ENCODE data around the gene HIGD1C. TPM values are rescaled to one million over a fixed set of nuclear protein-coding genes. Genes with fewer than 3 reads are reported as not detected.

Gene HIGD1C
- total RNA-seq, 1 experiment from 2014 or later = not detected

GRCh38 chr12:50981319-50982239 is 29.2 kb downstream of the HIGD1C start (continued):
- no peak for TF ChIP-seq ZNF532 (CRISPR knock-in tag; IDR thresholded peaks at IDR 0.05; ENCODE audit: borderline replicate concordance)
- no peak for TF ChIP-seq ATF1 (CRISPR knock-in tag; IDR thresholded peaks at IDR 0.05)
- TF ChIP-seq FOXJ3 (CRISPR knock-in tag; IDR thresholded peaks at IDR 0.05; ENCODE audit: borderline replicate concordance) = no peak
- TF ChIP-seq RORB (CRISPR knock-in tag; IDR thresholded peaks at IDR 0.05) = no peak
- TF ChIP-seq ZBTB43 (CRISPR knock-in tag; IDR thresholded peaks at IDR 0.05) = no peak

GRCh38 chr12:50984586-50985298 is 32.4 kb downstream of the HIGD1C start:
- POLR2A ChIA-PET = interaction anchor here (0.6 kb wide), 1 partner anchor 188 kb away, joined by 3 read pairs; no protein-coding TSS in a partner anchor
- no peak overlapping the region for H3K4me3 Mint-ChIP-seq
- peaks cover 9% of the 10 kb centered on the region for H3K4me1 Mint-ChIP-seq
- no peaks in the 10 kb centered on the region for H3K9me3 Mint-ChIP-seq
- peaks cover 12% of the 10 kb centered on the region for H3K36me3 Mint-ChIP-seq
- H3K27ac Mint-ChIP-seq = no peak overlapping the region; the same call in 1 of the 2 replicates
- DNase-seq (ENCODE audit: low spot score) (no peak), ATAC-seq (no peak)
- H3K27me3 Mint-ChIP-seq (ENCODE audit: low read depth) = no peaks in the 10 kb centered on the region
- CTCF ChIA-PET = interaction anchor here (1.0 to 5.5 kb wide), 3 partner anchors 43 to 356 kb away, joined by 3 to 70 read pairs (median 55); partner anchors contain the start of gene SLC11A2
- no peak for TF ChIP-seq ZNF219 (CRISPR knock-in tag; IDR thresholded peaks at IDR 0.05; ENCODE audit: borderline replicate concordance)
- no peak for TF ChIP-seq ATF2 (CRISPR knock-in tag; IDR thresholded peaks at IDR 0.05; ENCODE audit: borderline replicate concordance, low read depth)
- no peak for TF ChIP-seq CBFB (CRISPR knock-in tag; IDR thresholded peaks at IDR 0.05; ENCODE audit: low read depth)
- no peak for TF ChIP-seq ZNF423 (CRISPR knock-in tag; IDR thresholded peaks at IDR 0.05)
- no peak for TF ChIP-seq JUN (CRISPR knock-in tag; IDR thresholded peaks at IDR 0.05)
- TF ChIP-seq ZNF532 (CRISPR knock-in tag; IDR thresholded peaks at IDR 0.05; ENCODE audit: borderline replicate concordance) = no peak
- no peak for TF ChIP-seq ARID4B (CRISPR knock-in tag; IDR thresholded peaks at IDR 0.05; ENCODE audit: borderline replicate concordance)
- no peak for TF ChIP-seq ZBTB43 (CRISPR knock-in tag; IDR thresholded peaks at IDR 0.05)
- TF ChIP-seq PREB (CRISPR knock-in tag; IDR thresholded peaks at IDR 0.05; ENCODE audit: borderline replicate concordance) = no peak

Data from WTC11 (cell line).